Lower lobe of right lung (tissue), 2 donors: ENCODE results near the gene CDC7. TPM values are rescaled to one million over a fixed set of nuclear protein-coding genes. Genes with fewer than 3 reads are reported as not detected.
A peak's percentile ranks its signal among the peaks of the same experiment; 100 is the strongest.

Experiments
- ATAC-seq, 2 donors: fragments of 200-7000 bp; cut with Tn5 transposase; one replicate each; pipeline ENCODE4 v1.9.1; 2020 to 2022; ENCODE audit warnings: mild to moderate bottlenecking in 2 of 2, moderate library complexity in 2 of 2
- DNase-seq: peaks from one replicate; pipeline ENCODE4 v3.0.0-alpha.2; 2020
- H3K27ac ChIP-seq: fragments of 200-600 bp; one replicate; pipeline ENCODE4 v1.8.0; 2022
- H3K27me3 ChIP-seq: fragments of 200-600 bp; one replicate; pipeline ENCODE4 v1.8.0; 2022; ENCODE audit warnings: low read depth
- H3K36me3 ChIP-seq: fragments of 200-600 bp; one replicate; pipeline ENCODE4 v1.8.0; 2022; ENCODE audit warnings: mild to moderate bottlenecking
- H3K4me1 ChIP-seq: fragments of 200-600 bp; one replicate; pipeline ENCODE4 v1.8.0; 2022
- H3K4me3 ChIP-seq: fragments of 200-600 bp; one replicate; pipeline ENCODE4 v1.8.0; 2022; ENCODE audit warnings: mild to moderate bottlenecking
- H3K9me3 ChIP-seq: fragments of 200-600 bp; one replicate; pipeline ENCODE4 v1.8.0; 2022
- CTCF ChIP-seq: fragments of 200-600 bp; IDR thresholded peaks from one replicate; pipeline ENCODE4 v1.8.0; 2022; ENCODE audit warnings: antibody characterized with exemption, mild to moderate bottlenecking
- intact Hi-C: fragments of 100-400 bp; cut with DNase I; formaldehyde crosslinking; loops from one replicate; pipeline ENCODE4 v1.11.0; 2022
- total RNA-seq: library from RNA; stranded (reverse); fragmentation: NEBNext Ultra II Directional; extraction: Animal tissue kit (Norgen Biotek cat#: 25700); gene quantifications from one replicate; pipeline ENCODE4 v1.2.1, GENCODE V29; 2021
- donor health status: DM: no; HTN: yes; CAD: no; lungs with severe emphysema.

The CDC7 gene
- total RNA-seq, 1 donor from 2014 or later = 3.4 TPM

GRCh38 chr1:91549041-91549735 lies 48.5 kb downstream of the CDC7 start:
- TF ChIP-seq CTCF = no peak
- no peak overlapping the region for H3K27ac ChIP-seq
- no peaks in the 10 kb centered on the region for H3K9me3 ChIP-seq
- ATAC-seq (no peak), DNase-seq (no peak)
- peaks cover 13% of the 10 kb centered on the region for H3K4me1 ChIP-seq
- H3K36me3 ChIP-seq = no peaks in the 10 kb centered on the region
- H3K4me3 ChIP-seq = no peak overlapping the region
- no peaks in the 10 kb centered on the region for H3K27me3 ChIP-seq
- intact Hi-C loops = no loop called here

DNA sequence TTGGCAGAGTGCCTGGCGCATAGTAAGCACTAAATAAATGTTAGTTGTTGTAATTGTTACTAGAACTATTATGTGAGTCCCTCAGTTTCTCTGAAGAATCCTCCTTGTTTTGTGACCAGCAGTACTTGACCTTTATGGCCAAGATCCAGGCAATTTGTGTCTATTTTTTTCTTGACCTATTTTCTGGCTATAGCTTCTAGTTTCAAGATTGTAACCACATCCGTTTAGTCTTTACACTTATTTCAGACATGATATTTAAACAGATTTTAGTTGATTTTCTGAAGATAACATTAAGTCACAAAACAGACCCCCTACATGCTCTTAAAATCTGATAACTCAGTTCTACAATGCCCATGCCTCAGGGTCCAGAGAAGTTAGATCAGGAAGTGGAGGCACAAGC lies 50.3 kb downstream of the CDC7 start:
- intact Hi-C loops = no loop called here
- no peak for ATAC-seq
- no peaks in the 10 kb centered on the region for H3K36me3 ChIP-seq

GRCh38 chr1:91552091-91552490 lies 51.4 kb downstream of the CDC7 start:
- Histone ChIP-seq H3K27ac (no peak overlapping the region), H3K36me3 (no peaks in the 10 kb centered on the region), H3K27me3 (no peaks in the 10 kb centered on the region), H3K9me3 (no peaks in the 10 kb centered on the region), H3K4me1 (peaks cover 25% of the 10 kb centered on the region), H3K4me3 (no peak overlapping the region)
- no peak for ATAC-seq
- DNase-seq = no peak
- no peak for TF ChIP-seq CTCF
- intact Hi-C loops = no loop called here

More for the DNA sequence above, 50.3 kb downstream of the CDC7 start:
- no peak overlapping the region for H3K27ac ChIP-seq
- no peak overlapping the region for H3K4me3 ChIP-seq
- no peaks in the 10 kb centered on the region for H3K27me3 ChIP-seq
- TF ChIP-seq CTCF = no peak
- no peaks in the 10 kb centered on the region for H3K9me3 ChIP-seq
- no peak for DNase-seq
- H3K4me1 ChIP-seq = peaks cover 20% of the 10 kb centered on the region

DNA sequence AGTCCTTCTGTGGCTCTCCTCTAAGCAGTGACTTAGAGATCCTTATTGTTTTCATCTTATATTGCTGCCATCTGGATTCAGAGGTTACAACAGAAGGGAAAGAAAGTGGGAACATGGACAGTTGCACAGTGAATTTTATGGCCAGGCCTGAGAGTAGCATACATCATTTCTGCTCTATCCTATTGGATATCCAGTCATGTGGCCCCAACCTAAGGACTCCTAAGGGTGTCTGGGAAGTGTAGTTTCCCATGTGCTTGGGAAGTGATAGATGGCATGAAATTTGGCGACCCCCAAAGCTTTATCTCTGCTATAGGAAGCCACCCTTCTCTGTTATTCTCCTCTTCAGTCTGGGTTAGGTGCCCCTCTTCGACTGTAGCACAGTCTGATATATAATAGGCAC lies 51.9 kb downstream of the CDC7 start:
- Histone ChIP-seq H3K36me3 (no peaks in the 10 kb centered on the region), H3K27ac (no peak overlapping the region), H3K9me3 (no peaks in the 10 kb centered on the region), H3K27me3 (no peaks in the 10 kb centered on the region), H3K4me3 (no peak overlapping the region), H3K4me1 (peaks cover 28% of the 10 kb centered on the region)
- TF ChIP-seq CTCF = no peak
- ATAC-seq (no peak), DNase-seq (no peak)
- intact Hi-C loops = no loop called here

DNA sequence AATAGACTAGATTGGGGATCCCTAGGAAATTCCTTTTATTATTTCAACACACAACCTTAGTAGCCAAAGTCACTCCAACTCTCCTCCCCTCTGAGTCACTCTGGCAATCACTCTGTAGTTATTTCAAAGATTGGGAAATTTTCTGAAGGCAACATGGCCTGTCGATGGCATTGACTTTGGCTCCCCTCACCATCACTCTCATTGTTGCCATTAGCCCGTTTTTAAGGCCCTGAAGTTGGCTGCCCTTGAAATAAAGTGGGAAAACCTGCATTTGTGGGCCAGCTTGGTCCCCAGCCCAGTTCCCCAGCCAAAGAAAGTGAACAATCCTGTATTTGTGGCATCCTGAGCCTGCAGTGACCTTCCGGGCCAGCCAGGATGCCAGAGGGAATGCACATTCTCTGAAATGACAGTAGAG lies 52.5 kb downstream of the CDC7 start:
- TF ChIP-seq CTCF = no peak
- no peak for DNase-seq
- no peaks in the 10 kb centered on the region for H3K27me3 ChIP-seq
- no peaks in the 10 kb centered on the region for H3K36me3 ChIP-seq
- intact Hi-C loops = no loop called here
- H3K4me1 ChIP-seq = peaks cover 25% of the 10 kb centered on the region
- no peak overlapping the region for H3K4me3 ChIP-seq
- H3K9me3 ChIP-seq = no peaks in the 10 kb centered on the region
- peak; percentile 52 to 73 for ATAC-seq
- H3K27ac ChIP-seq = peak overlapping the region; percentile 40
